Measurements from ENCODE around the gene INHBA. TPM values are rescaled to one million over a fixed set of nuclear protein-coding genes. Genes with fewer than 3 reads are reported as not detected.

Gene INHBA
- total RNA-seq, 1 experiment from 2014 or later = 1.0 TPM

DNA sequence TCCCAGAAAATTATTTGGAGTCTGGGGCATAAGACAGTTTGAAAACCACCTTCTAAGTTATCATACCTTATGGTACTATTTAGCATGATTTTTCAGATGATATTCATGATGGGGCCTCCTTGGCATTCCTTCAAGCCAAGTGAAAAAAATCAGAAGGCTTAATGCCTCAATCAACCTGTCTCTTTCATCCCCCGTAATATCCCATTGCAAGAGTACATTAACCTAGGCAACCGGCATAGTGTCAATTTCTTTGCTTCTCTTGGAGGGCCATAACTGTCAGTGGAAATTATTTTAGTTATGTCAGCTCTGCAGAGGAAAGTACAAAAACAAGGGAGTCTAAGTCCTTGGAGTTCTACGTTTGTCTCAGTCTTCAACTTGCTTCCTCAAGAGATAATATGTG is 43.4 kb downstream of the INHBA start:
- no peaks in the 10 kb centered on the region for H3K36me3 Mint-ChIP-seq
- H3K4me3 Mint-ChIP-seq = no peak overlapping the region
- ChIA-PET POLR2A (no interaction called here), CTCF (no interaction called here)
- H3K27ac Mint-ChIP-seq = no peak overlapping the region
- no peaks in the 10 kb centered on the region for H3K4me1 Mint-ChIP-seq
- ATAC-seq (no peak), DNase-seq (ENCODE audit: low spot score) (no peak)
- no peaks in the 10 kb centered on the region for H3K27me3 Mint-ChIP-seq (ENCODE audit: low read depth)
- TF ChIP-seq PRDM15 (CRISPR knock-in tag; IDR thresholded peaks at IDR 0.05) (no peak), ZNF232 (CRISPR knock-in tag; IDR thresholded peaks at IDR 0.05) (no peak), CREM (CRISPR knock-in tag; IDR thresholded peaks at IDR 0.05) (no peak), OVOL2 (CRISPR knock-in tag; IDR thresholded peaks at IDR 0.05; ENCODE audit: borderline replicate concordance) (no peak), NFE2L1 (CRISPR knock-in tag; IDR thresholded peaks at IDR 0.05) (no peak), CTCF (IDR thresholded peaks at IDR 0.05) (no peak), MYBL2 (CRISPR knock-in tag; IDR thresholded peaks at IDR 0.05) (no peak), ARID4B (CRISPR knock-in tag; IDR thresholded peaks at IDR 0.05; ENCODE audit: borderline replicate concordance) (no peak), SMAD3 (CRISPR knock-in tag; IDR thresholded peaks at IDR 0.05; ENCODE audit: borderline replicate concordance) (no peak), ESRRA (CRISPR knock-in tag; IDR thresholded peaks at IDR 0.05; ENCODE audit: borderline replicate concordance) (no peak), PRRX2 (CRISPR knock-in tag; IDR thresholded peaks at IDR 0.05) (no peak), ATF3 (CRISPR knock-in tag; conservative IDR thresholded peaks at IDR 0.05) (no peak), ETV6 (CRISPR knock-in tag; IDR thresholded peaks at IDR 0.05) (no peak), IRF1 (CRISPR knock-in tag; IDR thresholded peaks at IDR 0.05) (no peak), FOXJ3 (CRISPR knock-in tag; IDR thresholded peaks at IDR 0.05; ENCODE audit: borderline replicate concordance) (no peak)
- TF ChIP-seq, protein P1, sequence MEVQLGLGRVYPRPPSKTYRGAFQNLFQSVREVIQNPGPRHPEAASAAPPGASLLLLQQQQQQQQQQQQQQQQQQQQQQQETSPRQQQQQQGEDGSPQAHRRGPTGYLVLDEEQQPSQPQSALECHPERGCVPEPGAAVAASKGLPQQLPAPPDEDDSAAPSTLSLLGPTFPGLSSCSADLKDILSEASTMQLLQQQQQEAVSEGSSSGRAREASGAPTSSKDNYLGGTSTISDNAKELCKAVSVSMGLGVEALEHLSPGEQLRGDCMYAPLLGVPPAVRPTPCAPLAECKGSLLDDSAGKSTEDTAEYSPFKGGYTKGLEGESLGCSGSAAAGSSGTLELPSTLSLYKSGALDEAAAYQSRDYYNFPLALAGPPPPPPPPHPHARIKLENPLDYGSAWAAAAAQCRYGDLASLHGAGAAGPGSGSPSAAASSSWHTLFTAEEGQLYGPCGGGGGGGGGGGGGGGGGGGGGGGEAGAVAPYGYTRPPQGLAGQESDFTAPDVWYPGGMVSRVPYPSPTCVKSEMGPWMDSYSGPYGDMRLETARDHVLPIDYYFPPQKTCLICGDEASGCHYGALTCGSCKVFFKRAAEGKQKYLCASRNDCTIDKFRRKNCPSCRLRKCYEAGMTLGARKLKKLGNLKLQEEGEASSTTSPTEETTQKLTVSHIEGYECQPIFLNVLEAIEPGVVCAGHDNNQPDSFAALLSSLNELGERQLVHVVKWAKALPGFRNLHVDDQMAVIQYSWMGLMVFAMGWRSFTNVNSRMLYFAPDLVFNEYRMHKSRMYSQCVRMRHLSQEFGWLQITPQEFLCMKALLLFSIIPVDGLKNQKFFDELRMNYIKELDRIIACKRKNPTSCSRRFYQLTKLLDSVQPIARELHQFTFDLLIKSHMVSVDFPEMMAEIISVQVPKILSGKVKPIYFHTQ (CRISPR knock-in tag; IDR thresholded peaks at IDR 0.05) = no peak
- TF ChIP-seq, protein P2, sequence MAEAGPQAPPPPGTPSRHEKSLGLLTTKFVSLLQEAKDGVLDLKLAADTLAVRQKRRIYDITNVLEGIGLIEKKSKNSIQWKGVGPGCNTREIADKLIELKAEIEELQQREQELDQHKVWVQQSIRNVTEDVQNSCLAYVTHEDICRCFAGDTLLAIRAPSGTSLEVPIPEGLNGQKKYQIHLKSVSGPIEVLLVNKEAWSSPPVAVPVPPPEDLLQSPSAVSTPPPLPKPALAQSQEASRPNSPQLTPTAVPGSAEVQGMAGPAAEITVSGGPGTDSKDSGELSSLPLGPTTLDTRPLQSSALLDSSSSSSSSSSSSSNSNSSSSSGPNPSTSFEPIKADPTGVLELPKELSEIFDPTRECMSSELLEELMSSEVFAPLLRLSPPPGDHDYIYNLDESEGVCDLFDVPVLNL (CRISPR knock-in tag; IDR thresholded peaks at IDR 0.05; ENCODE audit: borderline replicate concordance, low read depth) = no peak
- TF ChIP-seq, protein P3, sequence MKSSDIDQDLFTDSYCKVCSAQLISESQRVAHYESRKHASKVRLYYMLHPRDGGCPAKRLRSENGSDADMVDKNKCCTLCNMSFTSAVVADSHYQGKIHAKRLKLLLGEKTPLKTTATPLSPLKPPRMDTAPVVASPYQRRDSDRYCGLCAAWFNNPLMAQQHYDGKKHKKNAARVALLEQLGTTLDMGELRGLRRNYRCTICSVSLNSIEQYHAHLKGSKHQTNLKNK (CRISPR knock-in tag; IDR thresholded peaks at IDR 0.05) = no peak
- peaks cover 4% of the 10 kb centered on the region; the same call in 1 of the 2 replicates for H3K9me3 Mint-ChIP-seq

Measured in WTC11 (cell line).